HepG2 (cell line): ENCODE results near the gene TADA2B. TPM values are rescaled to one million over a fixed set of nuclear protein-coding genes. Genes with fewer than 3 reads are reported as not detected.

Experiments used
- ATAC-seq: fragments of 200-7000 bp; cut with Tn5 transposase; 3 replicates; pipeline ENCODE4 v1.9.1; 2020; ENCODE audit warnings: mild to moderate bottlenecking, moderate library complexity
- BruUV-seq: library from RNA; stranded (reverse); fragments of 400-500 nt; replicated peaks from 2 replicates; lab custom pipeline; 2021; lab: Mats Ljungman, UMichigan
- CTCF ChIA-PET: fragments of 300-600 bp; formaldehyde crosslinking; extraction: SDS; loops from one replicate; lab custom pipeline; 2021; ENCODE audit warnings: low total read pairs, inconsistent platforms, low intra/inter-chr PET ratio; lab: Yijun Ruan, JAX
- POLR2A ChIA-PET: fragments of 350-600 bp; sonication (Branson Sonifier 250); formaldehyde crosslinking; loops from one replicate; lab custom pipeline; 2020; ENCODE audit warnings: antibody characterized with exemption, inconsistent platforms; lab: Yijun Ruan, JAX
- DNase-seq: peaks from one replicate; pipeline ENCODE4 v3.0.0-alpha.2; 2015; ENCODE audit warnings: low spot score
- FAIRE-seq: peaks from 3 replicates; lab custom pipeline; 2011; peaks lifted over from hg19 to GRCh38; lab: Jason Lieb, UNC
- H2AFZ ChIP-seq: one replicate; pipeline ENCODE4 v1.6.1; 2011; ENCODE audit warnings: low read length, inconsistent platforms
- H3K27ac ChIP-seq: fragments of 300-600 bp; 3 replicates; pipeline ENCODE4 v1.8.0; 2011; ENCODE audit warnings: mixed run types, mild to moderate bottlenecking, mixed read lengths, low read length, inconsistent platforms; ENCODE audit not compliant: insufficient read depth; ENCODE audit errors: extremely low read length
- H3K27me3 ChIP-seq, 2 experiments: fragments of 200-600 bp in 1 of 2; 2 replicates in 1 of 2; 3 replicates in 1 of 2; pipeline versions ENCODE4 v1.6.0 to v1.8.0; 2011; ENCODE audit warnings: low read length in 2 of 2, mild to moderate bottlenecking in 2 of 2, moderate library complexity in 2 of 2, inconsistent platforms in 1 of 2; ENCODE audit not compliant: insufficient read depth in 2 of 2, control insufficient read depth in 1 of 2
- H3K36me3 ChIP-seq, 2 experiments: fragments of 200-600 bp in 1 of 2; replicated peaks in 1 of 2; 2 replicates in 1 of 2; 3 replicates in 1 of 2; pipeline versions ENCODE4 v1.5.1 to v1.8.0; 2011; ENCODE audit warnings: low read length in 2 of 2, inconsistent platforms in 1 of 2; ENCODE audit not compliant: insufficient read depth in 2 of 2, control insufficient read depth in 1 of 2
- H3K4me1 ChIP-seq: 2 replicates; pipeline ENCODE4 v1.5.1; 2012; ENCODE audit warnings: low read length, inconsistent platforms; ENCODE audit not compliant: insufficient read depth
- H3K4me2 ChIP-seq: 2 replicates; pipeline ENCODE4 v1.6.0; 2011; ENCODE audit warnings: low read depth, low read length, inconsistent platforms
- H3K4me3 ChIP-seq, 3 experiments: fragments of 200-600 bp in 1 of 3; sonication (generic), shearing (Covaris generic) in 1 of 3; replicated peaks in 1 of 3; 2 replicates each; pipeline ENCODE4 v1.5.1; 2011 to 2016; ENCODE audit warnings: low read length in 3 of 3, inconsistent platforms in 2 of 3, low read depth in 2 of 3, mild to moderate bottlenecking in 2 of 3, control low read depth in 1 of 3, mixed read lengths in 1 of 3; ENCODE audit not compliant: insufficient read depth in 1 of 3
- H3K79me2 ChIP-seq: one replicate; pipeline ENCODE4 v1.6.1; 2011; ENCODE audit warnings: low read length, inconsistent platforms; ENCODE audit not compliant: insufficient read depth
- H3K9ac ChIP-seq: 2 replicates; pipeline ENCODE4 v1.6.0; 2011; ENCODE audit warnings: mild to moderate bottlenecking, low read depth, low read length, inconsistent platforms; ENCODE audit not compliant: insufficient read depth
- H3K9me3 ChIP-seq: 2 replicates; pipeline ENCODE4 v1.5.1; 2012; ENCODE audit warnings: mild to moderate bottlenecking, low read length
- H4K20me1 ChIP-seq: 2 replicates; pipeline ENCODE4 v1.6.0; 2011; ENCODE audit warnings: inconsistent platforms, mild to moderate bottlenecking, low read length, moderate library complexity; ENCODE audit not compliant: insufficient read depth
- CBX2 ChIP-seq, 2 experiments: fragments of 200-600 bp in 1 of 2; sonication (generic); formaldehyde crosslinking in 1 of 2; IDR thresholded peaks; 2 replicates each; pipeline versions ENCODE4 v1.7.0 to v1.8.1; 2018 to 2022; ENCODE audit warnings: low read depth in 2 of 2, low read length in 1 of 2, mild to moderate bottlenecking in 1 of 2, missing genetic modification reagents in 1 of 2
- ETV5 ChIP-seq: IDR thresholded peaks from 2 replicates; pipeline ENCODE4 v1.6.1; 2018; ENCODE audit warnings: missing biosample characterization, missing genetic modification reagents, inconsistent platforms, borderline replicate concordance
- KLF15 ChIP-seq: sonication (generic); formaldehyde crosslinking; IDR thresholded peaks from 2 replicates; pipeline ENCODE4 v1.8.1; 2023; ENCODE audit warnings: borderline replicate concordance, mild to moderate bottlenecking, inconsistent platforms, missing genetic modification reagents, mixed read lengths
- RXRA ChIP-seq: sonication (generic); formaldehyde crosslinking; IDR thresholded peaks from 2 replicates; pipeline ENCODE4 v1.5.1; 2020; ENCODE audit warnings: missing genetic modification reagents
- TMF1 ChIP-seq: sonication (generic); formaldehyde crosslinking; IDR thresholded peaks from 2 replicates; pipeline ENCODE4 v1.8.1; 2022; ENCODE audit warnings: low read depth, missing genetic modification reagents
- ZNF101 ChIP-seq: sonication (generic); formaldehyde crosslinking; IDR thresholded peaks from 2 replicates; pipeline ENCODE4 v1.4.0; 2020; ENCODE audit warnings: mild to moderate bottlenecking, low read depth, missing genetic modification reagents, borderline replicate concordance
- ZNF18 ChIP-seq: sonication (generic); formaldehyde crosslinking; IDR thresholded peaks from 2 replicates; pipeline ENCODE4 v1.8.0; 2022; ENCODE audit warnings: mild to moderate bottlenecking, missing genetic modification reagents; ENCODE audit not compliant: insufficient replicate concordance
- ZNF205 ChIP-seq: IDR thresholded peaks from 2 replicates; pipeline ENCODE4 v1.6.1; 2018; ENCODE audit warnings: missing biosample characterization, missing genetic modification reagents
- ZNF609 ChIP-seq: sonication (generic); formaldehyde crosslinking; IDR thresholded peaks from 2 replicates; pipeline ENCODE4 v1.4.0; 2020; ENCODE audit warnings: mild to moderate bottlenecking, missing genetic modification reagents, borderline replicate concordance
- ZNF7 ChIP-seq: IDR thresholded peaks from 2 replicates; pipeline ENCODE4 v1.6.1; 2016; ENCODE audit warnings: missing biosample characterization, missing genetic modification reagents
- ZSCAN29 ChIP-seq: sonication (generic); formaldehyde crosslinking; conservative IDR thresholded peaks from 2 replicates; pipeline ENCODE4 v1.4.0; 2020; ENCODE audit warnings: mild to moderate bottlenecking, missing genetic modification reagents
- WGBS: methylation state at CpG from one replicate; pipeline ENCODE4 v1.1.6; 2017; ENCODE audit warnings: low lambda C conversion rate; 5-methylcytosine and 5-hydroxymethylcytosine counted together
- in situ Hi-C: cut with HindIII; loops from 2 replicates; pipeline ENCODE4 v1.10.0; 2017; ENCODE audit warnings: low pct_unique_long_range_greater_than_20kb; ENCODE audit not compliant: extremely low pct_ligation_motif_present
- intact Hi-C: fragments of 100-400 bp; cut with micrococcal nuclease; formaldehyde crosslinking; loops from one replicate; pipeline ENCODE4 v1.10.0; 2022; ENCODE audit not compliant: unreplicated experiment
- polyA plus RNA-seq, 8 experiments: library from polyadenylated mRNA; depleted of rRNA in 3 of 8; stranded (reverse) in 7 of 8; unstranded in 1 of 8; fragments of >200 nt; fragmentation: Illumina TruSeq in 4 of 8; extraction: Trizol in 4 of 8; gene quantifications; 2 replicates each; pipeline versions ENCODE4 v1.2.1 to v1.2.3, GENCODE V29; 2011 to 2016; ENCODE audit warnings: low read depth in 4 of 8, missing spikeins in 1 of 8, mixed read lengths in 1 of 8; ENCODE audit not compliant: insufficient read depth in 1 of 8
- total RNA-seq, 5 experiments: library from RNA; depleted of rRNA; stranded (reverse); fragments of >200 nt; fragmentation: Illumina TruSeq; extraction: Trizol; gene quantifications; 2 replicates each; pipeline ENCODE4 v1.2.3, GENCODE V29; 2016; ENCODE audit warnings: low read depth in 1 of 5

The TADA2B gene
- total and polyA plus RNA-seq, 2 of the 13 experiments (the other 11 are each of a cell fraction or from before 2014, with no cell fraction given): 4.6 to 8.9 TPM

GRCh38 chr4:7006411-7006810 lies 36.8 kb upstream of the TADA2B start:
- H3K27ac ChIP-seq: no peak overlapping the region
- FAIRE-seq: no peak
- POLR2A ChIA-PET: interaction anchor here (1.4 kb wide), 1 partner anchor 97 kb away, joined by 5 read pairs; the partner anchor contains the start of gene TBC1D14
- no peak for DNase-seq
- no peaks in the 10 kb centered on the region for H3K27me3 ChIP-seq
- H2AFZ ChIP-seq: no peak overlapping the region
- H3K4me1 ChIP-seq: peaks cover 21% of the 10 kb centered on the region
- 96% methylated on average over 3 of the region's 3 CpGs for WGBS
- intact Hi-C loops (no loop called here), in situ Hi-C loops (no loop called here)
- H3K4me2 ChIP-seq: no peak overlapping the region
- no peak for ATAC-seq
- H3K79me2 ChIP-seq: peaks cover 5% of the 10 kb centered on the region
- peaks cover 6% of the 10 kb centered on the region; the same call in 1 of the 2 replicates for H4K20me1 ChIP-seq
- BruUV-seq: no TSS peak
- no peak overlapping the region for H3K9ac ChIP-seq
- CTCF ChIA-PET: no interaction called here
- no peaks in the 10 kb centered on the region for H3K9me3 ChIP-seq
- no peak overlapping the region for H3K4me3 ChIP-seq
- TF ChIP-seq ZNF205 (CRISPR knock-in tag) (no peak), ZSCAN29 (CRISPR knock-in tag) (no peak), KLF15 (CRISPR knock-in tag) (no peak), TMF1 (CRISPR knock-in tag) (no peak), CBX2 (IDR thresholded peaks at IDR 0.05; ENCODE audit: low read depth, low read length) (no peak), CBX2 (CRISPR knock-in tag; IDR thresholded peaks at IDR 0.05; ENCODE audit: low read depth) (no peak), ZNF18 (CRISPR knock-in tag) (no peak), ZNF7 (CRISPR knock-in tag) (no peak), ZNF101 (CRISPR knock-in tag) (no peak), ETV5 (CRISPR knock-in tag) (no peak), ZNF609 (CRISPR knock-in tag) (no peak), RXRA (CRISPR knock-in tag) (no peak)
- TF ChIP-seq, all 625 proteins: peak for 0
- peaks cover 28 to 74% of the 10 kb centered on the region in 2 experiments for H3K36me3 ChIP-seq
